SK-N-MC (cell line): ENCODE measurements around the gene ZIK1.

Source experiments
- EZH2 ChIP-seq: fragments of 200-600 bp; sonication (generic); IDR thresholded peaks from one replicate; pipeline ENCODE4 v1.6.1; 2017; ENCODE audit warnings: antibody characterized with exemption
- POLR2AphosphoS5 ChIP-seq: IDR thresholded peaks from 2 replicates; pipeline ENCODE4 v1.6.1; 2012; ENCODE audit warnings: mild to moderate bottlenecking, low read depth, low read length, borderline replicate concordance

DNA sequence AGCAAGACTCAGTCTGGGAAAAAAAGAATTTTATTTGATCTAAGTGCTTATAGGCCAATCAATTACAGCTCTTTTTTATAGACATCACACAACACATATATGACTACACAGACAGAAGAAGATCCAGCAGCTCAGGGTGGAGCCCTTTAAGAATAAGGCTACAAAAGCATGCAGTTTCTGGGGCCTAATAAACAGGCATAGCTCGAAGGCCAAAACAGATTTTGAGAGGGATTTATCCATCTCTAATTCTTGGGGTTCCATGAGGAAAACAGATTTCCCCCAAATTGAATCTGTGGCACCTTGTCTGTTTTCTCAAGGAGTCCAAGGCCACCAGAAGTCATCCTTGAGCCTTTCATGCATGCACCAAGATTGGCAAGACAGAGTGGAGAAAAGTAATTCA, 20.4 kb upstream of the ZIK1 start:
- TF ChIP-seq POLR2AphosphoS5 (no peak), EZH2 (no peak)
